Measurements from ENCODE around the gene KLHDC3. TPM values are rescaled to one million over a fixed set of nuclear protein-coding genes. Genes with fewer than 3 reads are reported as not detected.

KLHDC3 gene
- total and polyA plus RNA-seq, 9 of the 15 experiments (the other 6 are each of a cell fraction or from before 2014, with no cell fraction given), result 4.5 to 171 (median 107) TPM

DNA sequence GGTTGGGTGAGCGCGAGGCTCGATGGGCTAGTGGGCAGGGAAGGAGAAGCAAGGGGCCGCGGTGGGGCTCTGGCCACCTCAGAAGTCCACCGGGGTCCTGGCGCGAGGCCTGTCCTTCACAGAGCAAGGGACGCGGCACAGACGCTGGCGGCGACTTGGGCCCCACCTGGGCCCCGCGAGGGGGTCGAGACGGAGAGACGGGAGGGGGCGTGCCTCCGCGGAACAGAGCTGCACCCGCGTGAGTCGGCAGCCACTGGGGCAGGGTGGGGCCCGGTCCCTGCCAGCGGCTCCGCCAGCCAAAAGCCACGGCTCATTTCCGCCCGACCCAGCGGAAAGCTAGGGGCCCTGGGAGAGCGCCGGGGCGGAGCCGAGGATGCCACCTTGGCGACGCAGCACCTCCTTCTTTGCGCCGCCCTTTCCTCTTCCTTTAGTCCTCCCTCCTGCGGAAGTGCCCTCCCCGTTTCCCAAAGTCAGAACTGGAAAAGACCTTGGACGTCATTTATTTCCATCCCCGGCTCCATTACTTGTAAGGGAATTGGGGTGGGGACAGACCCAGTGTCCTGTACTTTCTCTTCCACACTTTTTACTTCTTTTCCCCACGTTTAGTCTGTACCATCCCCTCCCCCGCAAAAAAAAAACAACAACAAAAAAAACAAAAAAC, 39.6 kb downstream of the KLHDC3 start, which contains the start of gene CUL7 (continued):
- TF ChIP-seq, protein P1, sequence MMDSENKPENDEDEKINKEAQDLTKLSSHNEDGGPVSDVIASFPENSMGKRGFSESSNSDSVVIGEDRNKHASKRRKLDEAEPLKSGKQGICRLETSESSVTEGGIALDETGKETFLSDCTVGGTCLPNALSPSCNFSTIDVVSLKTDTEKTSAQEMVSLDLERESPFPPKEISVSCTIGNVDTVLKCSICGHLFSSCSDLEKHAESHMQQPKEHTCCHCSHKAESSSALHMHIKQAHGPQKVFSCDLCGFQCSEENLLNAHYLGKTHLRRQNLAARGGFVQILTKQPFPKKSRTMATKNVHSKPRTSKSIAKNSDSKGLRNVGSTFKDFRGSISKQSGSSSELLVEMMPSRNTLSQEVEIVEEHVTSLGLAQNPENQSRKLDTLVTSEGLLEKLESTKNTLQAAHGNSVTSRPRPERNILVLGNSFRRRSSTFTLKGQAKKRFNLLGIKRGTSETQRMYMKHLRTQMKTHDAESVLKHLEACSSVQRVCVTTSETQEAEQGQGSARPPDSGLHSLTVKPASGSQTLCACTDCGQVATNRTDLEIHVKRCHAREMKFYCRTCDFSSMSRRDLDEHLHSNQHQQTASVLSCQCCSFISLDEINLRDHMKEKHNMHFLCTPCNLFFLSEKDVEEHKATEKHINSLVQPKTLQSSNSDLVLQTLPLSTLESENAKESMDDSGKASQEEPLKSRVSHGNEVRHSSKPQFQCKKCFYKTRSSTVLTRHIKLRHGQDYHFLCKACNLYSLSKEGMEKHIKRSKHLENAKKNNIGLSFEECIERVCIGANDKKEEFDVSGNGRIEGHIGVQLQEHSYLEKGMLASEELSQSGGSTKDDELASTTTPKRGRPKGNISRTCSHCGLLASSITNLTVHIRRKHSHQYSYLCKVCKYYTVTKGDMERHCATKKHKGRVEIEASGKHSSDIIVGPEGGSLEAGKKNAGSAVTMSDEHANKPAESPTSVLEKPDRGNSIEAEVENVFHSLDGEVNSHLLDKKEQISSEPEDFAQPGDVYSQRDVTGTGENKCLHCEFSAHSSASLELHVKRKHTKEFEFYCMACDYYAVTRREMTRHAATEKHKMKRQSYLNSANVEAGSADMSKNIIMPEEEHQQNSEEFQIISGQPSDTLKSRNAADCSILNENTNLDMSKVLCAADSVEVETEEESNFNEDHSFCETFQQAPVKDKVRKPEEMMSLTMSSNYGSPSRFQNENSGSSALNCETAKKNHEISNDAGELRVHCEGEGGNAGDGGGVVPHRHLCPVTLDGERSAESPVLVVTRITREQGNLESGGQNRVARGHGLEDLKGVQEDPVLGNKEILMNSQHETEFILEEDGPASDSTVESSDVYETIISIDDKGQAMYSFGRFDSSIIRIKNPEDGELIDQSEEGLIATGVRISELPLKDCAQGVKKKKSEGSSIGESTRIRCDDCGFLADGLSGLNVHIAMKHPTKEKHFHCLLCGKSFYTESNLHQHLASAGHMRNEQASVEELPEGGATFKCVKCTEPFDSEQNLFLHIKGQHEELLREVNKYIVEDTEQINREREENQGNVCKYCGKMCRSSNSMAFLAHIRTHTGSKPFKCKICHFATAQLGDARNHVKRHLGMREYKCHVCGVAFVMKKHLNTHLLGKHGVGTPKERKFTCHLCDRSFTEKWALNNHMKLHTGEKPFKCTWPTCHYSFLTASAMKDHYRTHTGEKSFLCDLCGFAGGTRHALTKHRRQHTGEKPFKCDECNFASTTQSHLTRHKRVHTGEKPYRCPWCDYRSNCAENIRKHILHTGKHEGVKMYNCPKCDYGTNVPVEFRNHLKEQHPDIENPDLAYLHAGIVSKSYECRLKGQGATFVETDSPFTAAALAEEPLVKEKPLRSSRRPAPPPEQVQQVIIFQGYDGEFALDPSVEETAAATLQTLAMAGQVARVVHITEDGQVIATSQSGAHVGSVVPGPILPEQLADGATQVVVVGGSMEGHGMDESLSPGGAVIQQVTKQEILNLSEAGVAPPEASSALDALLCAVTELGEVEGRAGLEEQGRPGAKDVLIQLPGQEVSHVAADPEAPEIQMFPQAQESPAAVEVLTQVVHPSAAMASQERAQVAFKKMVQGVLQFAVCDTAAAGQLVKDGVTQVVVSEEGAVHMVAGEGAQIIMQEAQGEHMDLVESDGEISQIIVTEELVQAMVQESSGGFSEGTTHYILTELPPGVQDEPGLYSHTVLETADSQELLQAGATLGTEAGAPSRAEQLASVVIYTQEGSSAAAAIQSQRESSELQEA (IDR thresholded peaks at IDR 0.05; ENCODE audit: low read depth), result peak; percentile 16; the same call in 1 of the 2 replicates
- peak; percentile 82 for TF ChIP-seq ZNF324 (CRISPR knock-in tag; IDR thresholded peaks at IDR 0.05)
- TF ChIP-seq, protein P2, sequence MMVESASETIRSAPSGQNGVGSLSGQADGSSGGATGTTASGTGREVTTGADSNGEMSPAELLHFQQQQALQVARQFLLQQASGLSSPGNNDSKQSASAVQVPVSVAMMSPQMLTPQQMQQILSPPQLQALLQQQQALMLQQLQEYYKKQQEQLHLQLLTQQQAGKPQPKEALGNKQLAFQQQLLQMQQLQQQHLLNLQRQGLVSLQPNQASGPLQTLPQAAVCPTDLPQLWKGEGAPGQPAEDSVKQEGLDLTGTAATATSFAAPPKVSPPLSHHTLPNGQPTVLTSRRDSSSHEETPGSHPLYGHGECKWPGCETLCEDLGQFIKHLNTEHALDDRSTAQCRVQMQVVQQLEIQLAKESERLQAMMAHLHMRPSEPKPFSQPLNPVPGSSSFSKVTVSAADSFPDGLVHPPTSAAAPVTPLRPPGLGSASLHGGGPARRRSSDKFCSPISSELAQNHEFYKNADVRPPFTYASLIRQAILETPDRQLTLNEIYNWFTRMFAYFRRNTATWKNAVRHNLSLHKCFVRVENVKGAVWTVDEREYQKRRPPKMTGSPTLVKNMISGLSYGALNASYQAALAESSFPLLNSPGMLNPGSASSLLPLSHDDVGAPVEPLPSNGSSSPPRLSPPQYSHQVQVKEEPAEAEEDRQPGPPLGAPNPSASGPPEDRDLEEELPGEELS (CRISPR knock-in tag; IDR thresholded peaks at IDR 0.05; ENCODE audit: borderline replicate concordance), result peak; percentile 62; the same call in 1 of the 2 replicates
- no peak; the same call in 1 of the 2 replicates for TF ChIP-seq HSF4 (CRISPR knock-in tag; IDR thresholded peaks at IDR 0.05; ENCODE audit: borderline replicate concordance)
- peak; percentile 23; the same call in 1 of the 2 replicates for TF ChIP-seq BHLHE40 (IDR thresholded peaks at IDR 0.05; ENCODE audit: low read length)
- no peak for TF ChIP-seq POU5F1 (IDR thresholded peaks at IDR 0.05; ENCODE audit: borderline replicate concordance, low read depth, low read length, partially characterized antibody)
- peak; percentile 37 to 65; a peak in 2 of 4 replicates for TF ChIP-seq MLLT1 (IDR thresholded peaks at IDR 0.05)
- no peak for TF ChIP-seq MAFF (IDR thresholded peaks at IDR 0.05; ENCODE audit: low read length)
- no peak for TF ChIP-seq BCOR (IDR thresholded peaks at IDR 0.05)
- peak; percentile 5 for TF ChIP-seq PHF21A (IDR thresholded peaks at IDR 0.05; ENCODE audit: borderline replicate concordance, low read depth)
- TF ChIP-seq, protein P3, sequence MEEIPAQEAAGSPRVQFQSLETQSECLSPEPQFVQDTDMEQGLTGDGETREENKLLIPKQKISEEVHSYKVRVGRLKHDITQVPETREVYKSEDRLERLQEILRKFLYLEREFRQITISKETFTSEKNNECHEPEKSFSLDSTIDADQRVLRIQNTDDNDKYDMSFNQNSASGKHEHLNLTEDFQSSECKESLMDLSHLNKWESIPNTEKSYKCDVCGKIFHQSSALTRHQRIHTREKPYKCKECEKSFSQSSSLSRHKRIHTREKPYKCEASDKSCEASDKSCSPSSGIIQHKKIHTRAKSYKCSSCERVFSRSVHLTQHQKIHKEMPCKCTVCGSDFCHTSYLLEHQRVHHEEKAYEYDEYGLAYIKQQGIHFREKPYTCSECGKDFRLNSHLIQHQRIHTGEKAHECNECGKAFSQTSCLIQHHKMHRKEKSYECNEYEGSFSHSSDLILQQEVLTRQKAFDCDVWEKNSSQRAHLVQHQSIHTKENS (CRISPR knock-in tag; IDR thresholded peaks at IDR 0.05), result no peak
- peak; percentile 34 for TF ChIP-seq RBM39 (optimal IDR thresholded peaks at IDR 0.05; ENCODE audit: low read depth, low read length)
- TF ChIP-seq HDGF (IDR thresholded peaks at IDR 0.05), result no peak
- TF ChIP-seq CBFB (CRISPR knock-in tag; IDR thresholded peaks at IDR 0.05), result no peak
- TF ChIP-seq KLF13 (tag; IDR thresholded peaks at IDR 0.05; ENCODE audit: borderline replicate concordance, low read depth), result peak; percentile 97
- TF ChIP-seq PHB2 (IDR thresholded peaks at IDR 0.05; ENCODE audit: low read depth), result no peak
